ENCODE measurements around the gene SERPINA4. TPM values are rescaled to one million over a fixed set of nuclear protein-coding genes. Genes with fewer than 3 reads are reported as not detected.

Gene SERPINA4
- total RNA-seq, 1 donor from 2014 or later: not detected

DNA sequence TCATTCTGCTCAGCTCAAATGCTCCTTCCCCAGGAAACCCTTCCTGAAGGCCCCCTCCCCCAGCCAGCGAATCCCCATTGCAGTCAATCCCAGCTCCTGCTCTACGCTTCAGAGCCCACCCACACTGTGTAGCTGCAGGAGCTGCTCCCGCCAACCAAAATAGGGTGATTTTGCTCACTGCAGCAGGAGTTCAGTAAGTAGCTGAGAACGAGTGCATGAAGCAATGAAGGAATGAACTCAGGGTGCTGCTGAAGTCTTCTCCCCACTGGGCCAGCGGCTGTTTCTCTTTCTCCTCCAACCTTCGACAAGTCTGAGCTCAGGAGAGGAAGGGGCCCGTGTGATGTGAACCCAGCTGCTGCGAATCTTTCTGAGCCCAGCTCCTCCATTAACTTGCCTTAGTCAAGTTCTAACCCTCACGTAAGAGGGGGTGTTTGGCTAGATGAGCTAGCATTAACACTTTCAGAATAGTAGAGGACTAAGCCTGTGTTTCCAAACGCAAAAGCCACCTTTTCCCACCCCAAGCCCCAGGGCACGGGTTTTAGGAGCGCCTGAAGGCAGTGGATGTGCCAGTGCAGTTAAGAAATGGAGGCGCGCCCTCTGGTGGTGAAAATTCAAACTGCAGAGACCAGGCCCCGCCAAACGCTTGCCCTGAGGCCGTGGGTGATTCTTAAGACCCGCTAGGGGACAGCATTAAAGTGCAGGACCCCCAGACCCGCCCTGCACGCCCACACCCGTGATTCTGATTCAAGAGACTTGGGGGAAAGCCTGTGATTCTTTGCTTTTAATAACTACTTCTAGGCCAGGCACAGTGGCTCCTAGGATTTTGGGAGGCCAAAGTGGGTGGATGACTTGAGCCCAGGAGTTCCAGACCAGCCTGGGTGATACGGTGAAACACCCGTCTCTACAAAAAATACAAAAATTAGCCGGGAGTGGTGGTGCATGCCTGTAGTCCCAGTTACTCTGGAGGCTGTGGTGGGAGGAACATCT is 11.9 kb upstream of the SERPINA4 start:
- H3K27ac ChIP-seq (ENCODE audit: low read depth, low read length): no peak overlapping the region
- H3K9ac ChIP-seq (ENCODE audit: low read depth in 1 of 3, low read length in 3 of 3): no peak overlapping the region
- H3K4me3 ChIP-seq (ENCODE audit: low read length in 3 of 3): no peak overlapping the region
- no peaks in the 10 kb centered on the region for H3K36me3 ChIP-seq (ENCODE audit: control insufficient read depth in 3 of 3, insufficient read depth in 3 of 3, low read length in 3 of 3)
- H3K9me3 ChIP-seq (ENCODE audit: control insufficient read depth in 3 of 3, low read length in 3 of 3): peaks cover 0 to 3% (median 0%) of the 10 kb centered on the region in 3 donors
- no peaks in the 10 kb centered on the region for H3K4me1 ChIP-seq (ENCODE audit: control insufficient read depth in 3 of 3, insufficient read depth in 3 of 3, low read length in 3 of 3)
- peaks cover 0 to 8% (median 2%) of the 10 kb centered on the region in 3 donors for H3K27me3 ChIP-seq (ENCODE audit: control insufficient read depth in 3 of 3, insufficient read depth in 3 of 3, low read length in 3 of 3)

DNA sequence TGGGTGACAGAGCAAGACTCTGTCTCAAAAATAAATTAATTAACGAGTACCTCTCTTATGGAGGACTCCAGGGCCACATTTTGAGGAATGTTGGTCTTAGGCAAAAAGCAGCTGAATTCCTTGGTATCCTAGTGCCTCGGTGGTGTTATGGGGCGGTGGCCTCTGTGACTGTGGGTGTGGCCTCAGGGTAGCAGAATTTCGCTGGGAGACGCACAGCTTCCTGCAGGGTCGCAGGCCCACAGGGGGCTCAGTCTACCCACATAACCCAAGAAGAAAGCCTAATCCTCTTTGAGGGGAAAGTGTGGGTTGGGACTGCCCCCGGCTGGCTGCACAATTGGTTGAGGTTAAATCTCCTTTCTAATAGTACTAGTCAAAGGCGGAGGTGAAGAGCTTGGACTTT is 11.2 kb upstream of the SERPINA4 start:
- no peak overlapping the region for H3K4me3 ChIP-seq (ENCODE audit: low read length in 3 of 3)
- peaks cover 0 to 6% (median 2%) of the 10 kb centered on the region in 3 donors for H3K27me3 ChIP-seq (ENCODE audit: control insufficient read depth in 3 of 3, insufficient read depth in 3 of 3, low read length in 3 of 3)
- H3K4me1 ChIP-seq (ENCODE audit: control insufficient read depth in 3 of 3, insufficient read depth in 3 of 3, low read length in 3 of 3): no peaks in the 10 kb centered on the region
- peaks cover 0 to 3% (median 0%) of the 10 kb centered on the region in 3 donors for H3K9me3 ChIP-seq (ENCODE audit: control insufficient read depth in 3 of 3, low read length in 3 of 3)
- no peak overlapping the region for H3K9ac ChIP-seq (ENCODE audit: low read depth in 1 of 3, low read length in 3 of 3)
- no peak overlapping the region for H3K27ac ChIP-seq (ENCODE audit: low read depth, low read length)
- no peaks in the 10 kb centered on the region for H3K36me3 ChIP-seq (ENCODE audit: control insufficient read depth in 3 of 3, insufficient read depth in 3 of 3, low read length in 3 of 3)

DNA sequence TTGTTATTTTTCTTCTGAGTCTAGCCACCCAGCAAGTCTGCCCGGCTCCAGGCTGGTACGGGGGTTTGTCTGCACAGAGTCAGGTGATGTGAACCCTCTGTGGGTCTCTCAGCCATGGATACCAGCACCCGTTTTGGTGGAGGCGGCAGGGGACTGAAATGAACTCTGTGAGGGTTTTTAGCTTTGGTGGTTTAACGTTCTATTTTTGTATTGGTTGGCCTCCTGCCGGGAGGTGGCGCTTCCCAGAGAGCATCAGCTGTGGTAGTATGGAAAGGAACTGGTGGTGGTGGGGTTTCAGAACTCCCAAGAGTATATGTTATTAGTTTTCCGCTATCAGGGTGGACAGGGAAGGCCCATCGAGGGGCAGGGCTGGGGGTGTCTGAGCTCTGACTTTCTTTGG is 5.3 kb upstream of the SERPINA4 start:
- Histone ChIP-seq H3K27me3 (ENCODE audit: control insufficient read depth in 3 of 3, insufficient read depth in 3 of 3, low read length in 3 of 3) (no peaks in the 10 kb centered on the region), H3K9me3 (ENCODE audit: control insufficient read depth in 3 of 3, low read length in 3 of 3) (peaks cover 0 to 3% (median 0%) of the 10 kb centered on the region in 3 donors), H3K4me1 (ENCODE audit: control insufficient read depth in 3 of 3, insufficient read depth in 3 of 3, low read length in 3 of 3) (peaks cover 0 to 15% (median 8%) of the 10 kb centered on the region in 3 donors), H3K36me3 (ENCODE audit: control insufficient read depth in 3 of 3, insufficient read depth in 3 of 3, low read length in 3 of 3) (no peaks in the 10 kb centered on the region), H3K9ac (ENCODE audit: low read depth in 1 of 3, low read length in 3 of 3) (no peak overlapping the region), H3K4me3 (ENCODE audit: low read length in 3 of 3) (no peak overlapping the region), H3K27ac (ENCODE audit: low read depth, low read length) (no peak overlapping the region)

DNA sequence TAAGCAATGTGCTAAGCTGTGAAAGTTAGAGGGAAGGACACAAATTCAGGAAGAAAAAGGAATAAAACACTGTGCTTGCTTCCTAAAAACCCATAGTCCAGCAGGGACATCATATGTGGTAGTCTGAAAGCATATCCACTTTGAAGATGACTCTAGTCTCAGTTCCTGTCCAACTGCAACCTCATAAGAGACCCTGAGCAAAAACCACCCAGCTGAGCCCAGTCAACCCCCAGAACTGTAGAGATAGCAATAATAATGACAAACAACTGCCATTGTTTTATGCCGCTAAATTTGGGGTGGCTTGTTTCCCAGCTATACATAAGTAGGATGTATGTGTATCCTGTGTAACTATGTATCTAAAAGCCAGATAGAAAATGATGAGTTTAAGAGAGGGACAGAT is 3.9 kb upstream of the SERPINA4 start:
- Histone ChIP-seq H3K27me3 (ENCODE audit: control insufficient read depth in 3 of 3, insufficient read depth in 3 of 3, low read length in 3 of 3) (no peaks in the 10 kb centered on the region), H3K27ac (ENCODE audit: low read depth, low read length) (no peak overlapping the region), H3K4me3 (ENCODE audit: low read length in 3 of 3) (no peak overlapping the region), H3K4me1 (ENCODE audit: control insufficient read depth in 3 of 3, insufficient read depth in 3 of 3, low read length in 3 of 3) (peaks cover 0 to 15% (median 8%) of the 10 kb centered on the region in 3 donors), H3K9ac (ENCODE audit: low read depth in 1 of 3, low read length in 3 of 3) (no peak overlapping the region), H3K9me3 (ENCODE audit: control insufficient read depth in 3 of 3, low read length in 3 of 3) (peaks cover 0 to 3% (median 0%) of the 10 kb centered on the region in 3 donors), H3K36me3 (ENCODE audit: control insufficient read depth in 3 of 3, insufficient read depth in 3 of 3, low read length in 3 of 3) (no peaks in the 10 kb centered on the region)

DNA sequence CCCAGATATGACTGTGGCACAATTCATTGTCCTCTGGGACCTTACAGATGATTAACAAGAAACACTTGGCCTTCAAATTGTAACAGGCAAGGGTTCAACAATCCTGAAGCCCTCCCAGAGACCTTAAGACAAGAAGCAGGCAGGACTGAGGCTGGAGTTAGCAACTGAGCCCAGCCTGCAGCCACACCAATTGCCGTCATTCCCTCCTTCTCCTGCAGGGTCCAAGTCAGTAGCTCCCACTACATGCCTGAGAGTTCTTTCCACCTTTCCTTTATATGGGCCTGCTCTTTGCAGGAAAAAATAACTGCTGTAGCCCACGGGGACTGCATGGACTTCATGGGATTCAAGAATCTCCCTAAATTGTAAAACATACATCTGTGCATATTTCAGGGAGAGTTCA is 2.4 kb upstream of the SERPINA4 start:
- H3K27me3 ChIP-seq (ENCODE audit: control insufficient read depth in 3 of 3, insufficient read depth in 3 of 3, low read length in 3 of 3): no peaks in the 10 kb centered on the region
- peaks cover 0 to 3% (median 0%) of the 10 kb centered on the region in 3 donors for H3K9me3 ChIP-seq (ENCODE audit: control insufficient read depth in 3 of 3, low read length in 3 of 3)
- no peak overlapping the region for H3K9ac ChIP-seq (ENCODE audit: low read depth in 1 of 3, low read length in 3 of 3)
- no peak overlapping the region for H3K4me3 ChIP-seq (ENCODE audit: low read length in 3 of 3)
- H3K27ac ChIP-seq (ENCODE audit: low read depth, low read length): no peak overlapping the region
- H3K36me3 ChIP-seq (ENCODE audit: control insufficient read depth in 3 of 3, insufficient read depth in 3 of 3, low read length in 3 of 3): no peaks in the 10 kb centered on the region
- peaks cover 0 to 15% (median 8%) of the 10 kb centered on the region in 3 donors for H3K4me1 ChIP-seq (ENCODE audit: control insufficient read depth in 3 of 3, insufficient read depth in 3 of 3, low read length in 3 of 3)

DNA sequence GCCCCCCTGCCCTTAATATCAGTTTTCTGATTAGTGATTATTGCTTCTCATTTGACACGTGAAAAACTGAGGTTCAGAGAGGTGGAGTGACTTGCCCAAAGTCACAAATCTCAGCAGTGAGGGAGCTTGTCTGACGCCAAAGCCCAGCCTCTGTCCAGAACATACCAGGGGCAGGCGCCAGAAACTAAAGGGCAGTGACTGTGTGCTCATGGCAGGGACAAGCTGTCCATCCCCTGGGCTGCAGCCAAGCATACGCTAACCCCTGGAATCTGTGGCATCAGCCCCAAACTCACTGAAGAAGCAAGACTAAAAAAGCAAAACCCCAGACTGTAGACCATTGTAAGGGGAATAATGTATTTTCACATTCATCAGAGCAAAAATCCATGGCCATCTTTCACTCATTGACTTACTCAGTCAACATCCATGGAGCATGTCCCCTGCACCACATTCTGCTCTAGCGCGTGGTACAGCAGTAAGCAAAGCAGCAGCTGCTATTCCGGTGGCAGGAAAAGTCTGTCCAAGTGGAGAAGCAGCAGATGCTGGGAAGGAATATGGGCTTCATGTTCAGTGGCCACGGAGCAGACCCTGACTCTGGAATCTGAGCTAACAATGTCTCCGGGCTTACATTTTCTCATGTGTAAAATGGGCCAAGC is 1.5 kb upstream of the SERPINA4 start:
- H3K27ac ChIP-seq (ENCODE audit: low read depth, low read length): no peak overlapping the region

DNA sequence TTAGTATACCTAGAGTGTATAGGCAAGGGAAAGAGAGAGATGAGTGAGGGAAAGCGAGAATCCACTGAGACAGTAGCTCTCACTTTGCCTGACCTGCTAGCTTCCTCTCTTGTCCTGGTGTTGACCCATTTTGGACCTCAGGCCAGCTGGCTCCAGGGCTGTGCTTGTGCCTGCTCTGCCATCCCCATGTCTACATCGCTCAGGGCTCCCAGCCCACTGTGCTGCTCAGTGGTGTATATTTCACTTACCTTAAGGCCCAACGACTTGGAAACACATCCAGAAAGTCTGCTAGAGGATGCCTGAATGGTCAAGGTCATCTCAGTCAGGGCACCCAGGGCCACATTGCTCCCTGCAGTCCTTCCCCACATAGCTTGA is 964 bp upstream of the SERPINA4 start:
- no peak overlapping the region for H3K4me3 ChIP-seq (ENCODE audit: low read length in 3 of 3)
- no peak overlapping the region for H3K9ac ChIP-seq (ENCODE audit: low read depth in 1 of 3, low read length in 3 of 3)
- peaks cover 0 to 3% (median 0%) of the 10 kb centered on the region in 3 donors for H3K9me3 ChIP-seq (ENCODE audit: control insufficient read depth in 3 of 3, low read length in 3 of 3)
- peaks cover 0 to 15% (median 8%) of the 10 kb centered on the region in 3 donors for H3K4me1 ChIP-seq (ENCODE audit: control insufficient read depth in 3 of 3, insufficient read depth in 3 of 3, low read length in 3 of 3)
- no peak overlapping the region for H3K27ac ChIP-seq (ENCODE audit: low read depth, low read length)
- H3K27me3 ChIP-seq (ENCODE audit: control insufficient read depth in 3 of 3, insufficient read depth in 3 of 3, low read length in 3 of 3): no peaks in the 10 kb centered on the region
- no peaks in the 10 kb centered on the region for H3K36me3 ChIP-seq (ENCODE audit: control insufficient read depth in 3 of 3, insufficient read depth in 3 of 3, low read length in 3 of 3)

More for the DNA sequence above, 1.5 kb upstream of the SERPINA4 start:
- no peaks in the 10 kb centered on the region for H3K36me3 ChIP-seq (ENCODE audit: control insufficient read depth in 3 of 3, insufficient read depth in 3 of 3, low read length in 3 of 3)
- H3K4me3 ChIP-seq (ENCODE audit: low read length in 3 of 3): no peak overlapping the region
- peaks cover 0 to 15% (median 8%) of the 10 kb centered on the region in 3 donors for H3K4me1 ChIP-seq (ENCODE audit: control insufficient read depth in 3 of 3, insufficient read depth in 3 of 3, low read length in 3 of 3)
- no peak overlapping the region for H3K9ac ChIP-seq (ENCODE audit: low read depth in 1 of 3, low read length in 3 of 3)
- peaks cover 0 to 3% (median 0%) of the 10 kb centered on the region in 3 donors for H3K9me3 ChIP-seq (ENCODE audit: control insufficient read depth in 3 of 3, low read length in 3 of 3)
- H3K27me3 ChIP-seq (ENCODE audit: control insufficient read depth in 3 of 3, insufficient read depth in 3 of 3, low read length in 3 of 3): no peaks in the 10 kb centered on the region

DNA sequence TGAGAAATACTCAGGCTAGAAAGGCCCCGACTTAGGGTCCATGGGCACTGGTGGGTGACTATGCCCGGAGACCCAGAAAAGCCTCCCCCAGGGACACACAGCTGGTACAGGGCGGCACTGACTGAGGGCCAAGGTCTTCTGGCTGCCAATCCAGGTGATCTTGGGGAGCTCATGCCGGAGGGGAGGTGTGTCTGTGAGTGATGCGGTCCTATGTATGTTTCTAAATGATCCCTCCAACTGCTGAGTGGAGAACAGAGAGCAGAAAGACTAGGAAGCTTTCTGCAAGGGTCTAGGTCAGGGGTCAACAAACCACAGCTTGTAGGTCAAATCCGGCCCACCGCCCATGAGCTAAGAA is 391 bp downstream of the SERPINA4 start:
- H3K36me3 ChIP-seq (ENCODE audit: control insufficient read depth in 3 of 3, insufficient read depth in 3 of 3, low read length in 3 of 3): no peaks in the 10 kb centered on the region
- no peaks in the 10 kb centered on the region for H3K27me3 ChIP-seq (ENCODE audit: control insufficient read depth in 3 of 3, insufficient read depth in 3 of 3, low read length in 3 of 3)

DNA sequence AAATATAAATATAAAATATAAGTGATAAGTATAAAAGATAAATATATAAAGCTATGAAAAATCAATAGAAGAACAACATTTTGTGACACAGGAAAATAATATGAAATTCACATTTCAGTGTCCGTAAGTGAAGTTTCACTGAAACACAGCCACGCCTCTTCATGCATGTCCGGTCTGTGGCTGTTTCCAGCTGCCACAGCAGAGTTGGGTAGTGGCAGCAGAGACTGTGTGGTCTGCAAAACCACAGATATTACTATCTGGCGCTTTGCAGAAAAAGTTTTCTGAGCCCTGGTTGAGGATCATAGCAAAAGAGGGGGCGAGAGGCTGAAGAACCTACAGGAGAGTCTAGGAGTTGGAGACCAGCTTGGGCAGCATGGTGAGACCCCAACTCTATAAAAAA is 780 bp downstream of the SERPINA4 start:
- Histone ChIP-seq H3K27ac (ENCODE audit: low read depth, low read length) (no peak overlapping the region), H3K27me3 (ENCODE audit: control insufficient read depth in 3 of 3, insufficient read depth in 3 of 3, low read length in 3 of 3) (no peaks in the 10 kb centered on the region), H3K9me3 (ENCODE audit: control insufficient read depth in 3 of 3, low read length in 3 of 3) (peaks cover 0 to 3% (median 0%) of the 10 kb centered on the region in 3 donors), H3K9ac (ENCODE audit: low read depth in 1 of 3, low read length in 3 of 3) (no peak overlapping the region), H3K4me3 (ENCODE audit: low read length in 3 of 3) (no peak overlapping the region), H3K36me3 (ENCODE audit: control insufficient read depth in 3 of 3, insufficient read depth in 3 of 3, low read length in 3 of 3) (no peaks in the 10 kb centered on the region), H3K4me1 (ENCODE audit: control insufficient read depth in 3 of 3, insufficient read depth in 3 of 3, low read length in 3 of 3) (peaks cover 0 to 15% (median 8%) of the 10 kb centered on the region in 3 donors)

More for the DNA sequence above, 391 bp downstream of the SERPINA4 start:
- Histone ChIP-seq H3K9ac (ENCODE audit: low read depth in 1 of 3, low read length in 3 of 3) (no peak overlapping the region), H3K27ac (ENCODE audit: low read depth, low read length) (no peak overlapping the region), H3K4me1 (ENCODE audit: control insufficient read depth in 3 of 3, insufficient read depth in 3 of 3, low read length in 3 of 3) (peaks cover 0 to 15% (median 8%) of the 10 kb centered on the region in 3 donors), H3K4me3 (ENCODE audit: low read length in 3 of 3) (no peak overlapping the region), H3K9me3 (ENCODE audit: control insufficient read depth in 3 of 3, low read length in 3 of 3) (peaks cover 0 to 3% (median 0%) of the 10 kb centered on the region in 3 donors)
